NCI-H2029 (cell line): ENCODE data around the gene NOS3.

ENCODE experiments used
- DNase-seq: peaks from one replicate; lab custom pipeline; 2025; lab: John Stamatoyannopoulos, UW

NOS3 gene

DNA sequence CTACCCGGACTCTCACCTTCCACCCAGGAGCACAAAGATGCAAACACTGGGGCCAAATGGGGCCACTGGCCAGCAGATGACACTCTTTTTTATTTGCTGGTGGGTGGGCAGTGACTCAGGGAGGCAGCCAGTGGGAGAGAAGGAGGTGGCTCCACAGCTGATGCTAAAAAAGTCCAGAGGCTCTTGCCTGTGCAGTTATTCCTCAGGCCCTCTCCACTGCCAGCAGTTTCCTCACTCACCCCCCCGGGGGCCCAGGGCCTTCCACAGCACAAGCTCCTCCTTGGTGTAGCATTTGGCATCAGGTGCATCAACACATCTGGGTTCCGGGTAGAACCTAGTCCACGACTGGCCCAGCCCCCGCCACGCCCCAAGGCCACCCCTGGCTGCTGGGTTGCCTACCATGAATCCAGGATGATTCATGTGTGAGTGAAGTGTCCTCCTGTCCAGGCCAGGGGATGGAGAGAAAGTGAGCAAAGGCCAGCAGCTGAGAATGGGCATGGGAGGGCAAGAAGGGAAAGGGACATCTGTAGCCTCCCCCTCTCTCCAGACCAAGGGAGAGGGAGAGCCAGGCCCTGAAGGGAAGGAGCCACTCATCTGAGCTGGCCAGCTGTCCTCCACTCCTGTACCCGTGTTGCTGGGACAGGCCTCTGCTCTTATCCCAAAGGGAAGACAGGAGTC lies 11.0 kb upstream of the NOS3 start:
- no peak for DNase-seq

DNA sequence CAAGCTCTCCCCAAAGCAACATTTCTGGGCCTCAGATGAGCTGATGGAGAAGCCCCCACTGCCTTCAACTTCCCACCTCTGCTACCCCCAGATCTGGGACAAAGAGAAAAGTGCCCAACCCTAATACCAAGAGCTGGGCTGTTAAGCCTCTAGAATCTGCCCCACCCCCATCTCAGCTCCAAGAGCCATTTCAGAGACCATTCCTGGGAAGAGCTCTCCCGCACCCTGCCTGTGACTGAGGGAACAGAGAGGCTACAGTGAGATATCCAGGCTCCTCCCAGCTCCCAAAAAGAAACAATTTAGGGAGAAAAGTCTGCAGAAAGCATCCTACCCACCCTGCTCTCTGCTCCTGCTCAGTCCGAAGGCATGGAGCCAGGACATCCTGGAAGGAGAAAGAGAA lies 10.2 kb upstream of the NOS3 start:
- DNase-seq: no peak

DNA sequence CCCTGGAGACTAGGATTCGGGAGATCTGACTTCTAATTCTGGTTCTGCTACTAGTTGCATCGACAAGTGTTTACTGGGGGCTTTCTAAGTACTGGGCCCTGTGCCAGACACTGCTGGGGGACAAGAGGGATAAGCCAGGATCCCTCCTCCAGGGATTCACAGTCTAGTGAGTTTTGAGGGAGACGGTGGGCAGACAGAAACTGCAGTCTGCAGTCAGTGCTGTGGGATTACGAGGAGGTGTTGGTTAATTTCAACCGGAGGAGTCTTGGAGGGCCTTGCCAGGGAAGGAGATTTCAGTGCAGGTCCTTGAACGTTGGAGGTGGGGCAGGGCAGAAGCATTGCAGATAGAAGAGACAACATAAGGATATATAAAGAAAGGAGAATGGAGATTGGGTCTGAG lies 9.2 kb upstream of the NOS3 start:
- no peak for DNase-seq

DNA sequence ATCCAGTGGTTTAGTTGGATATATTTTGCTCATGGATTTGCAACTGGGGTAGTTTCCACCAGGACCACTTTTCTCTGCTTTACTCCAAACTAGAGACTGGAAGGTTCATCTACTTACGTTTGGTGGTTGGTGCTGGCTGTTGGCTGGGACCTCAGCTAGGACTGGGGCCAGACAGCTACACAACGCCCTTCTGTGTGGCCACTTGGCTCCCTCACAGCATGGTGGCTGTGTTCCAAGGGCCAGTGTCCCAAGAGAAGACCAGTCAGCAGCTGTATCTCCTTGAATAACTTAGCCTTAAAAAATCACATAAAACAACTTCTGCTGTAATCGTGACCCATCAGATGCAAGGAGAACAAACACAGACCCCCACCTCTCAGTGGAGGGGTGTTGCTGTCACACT lies 8.5 kb upstream of the NOS3 start:
- no peak for DNase-seq

DNA sequence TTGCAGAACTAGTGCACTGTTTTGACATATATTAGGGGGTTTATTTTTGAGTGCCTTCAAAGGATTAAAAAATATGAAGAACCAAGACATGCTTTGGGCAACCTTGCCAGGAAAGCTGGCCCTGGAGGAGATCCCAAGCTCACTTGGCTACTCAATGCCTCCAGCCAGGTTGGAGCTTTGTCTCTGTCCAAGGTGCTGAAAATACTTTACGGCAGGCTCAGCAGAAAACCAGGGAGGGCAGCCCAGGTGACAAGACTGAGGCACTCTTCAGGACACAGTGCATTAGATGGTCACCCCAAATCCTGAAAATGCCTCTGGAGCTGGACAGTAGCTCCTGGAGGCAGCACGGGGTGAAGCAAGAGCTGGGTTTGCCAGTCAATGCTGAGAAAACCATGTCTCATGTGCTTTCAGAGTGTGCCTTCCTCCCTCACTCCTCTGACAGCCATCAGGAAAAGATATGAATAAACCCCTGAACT lies 6.9 kb upstream of the NOS3 start:
- no peak for DNase-seq

DNA sequence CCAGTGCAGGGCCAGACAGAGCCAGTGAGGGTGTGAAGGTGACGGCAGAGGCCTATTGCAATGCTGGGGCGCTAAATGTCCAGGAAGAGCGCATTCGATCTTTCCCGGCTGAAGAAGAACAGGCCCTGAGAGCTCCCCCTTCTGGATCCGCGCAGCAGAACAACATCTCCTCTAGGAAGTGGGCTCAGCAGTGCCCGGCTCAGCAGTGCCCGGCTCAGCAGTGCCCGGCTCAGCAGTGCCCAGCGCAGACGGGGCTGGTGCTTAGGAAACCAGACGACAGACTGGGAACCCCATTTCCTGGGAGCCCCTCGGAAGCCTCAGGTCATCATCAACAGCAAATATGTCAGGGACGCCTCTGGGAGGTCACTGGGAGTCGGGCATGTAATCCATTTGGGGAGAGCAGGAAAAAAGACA lies 4.7 kb upstream of the NOS3 start:
- DNase-seq: peak; percentile 70

DNA sequence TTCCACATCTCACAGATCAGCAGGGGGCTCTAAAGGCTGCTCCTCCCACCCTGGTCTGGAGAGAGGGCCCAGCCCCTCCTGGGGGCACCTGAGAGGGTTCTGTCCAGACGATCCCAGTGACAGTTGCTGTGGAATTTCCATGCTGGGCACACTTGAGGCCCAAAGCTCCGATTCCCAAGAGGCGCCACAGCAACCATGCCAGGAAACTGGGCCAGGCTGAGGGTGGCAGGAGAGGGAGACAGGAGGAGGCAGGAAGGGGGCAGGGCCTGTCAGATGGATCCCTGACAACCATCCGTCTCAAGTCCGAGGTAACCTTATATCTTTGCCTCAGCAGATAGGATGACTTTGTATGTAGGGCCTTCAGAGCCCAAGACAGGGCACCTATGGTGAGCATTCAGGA lies 4.3 kb upstream of the NOS3 start:
- no peak for DNase-seq

DNA sequence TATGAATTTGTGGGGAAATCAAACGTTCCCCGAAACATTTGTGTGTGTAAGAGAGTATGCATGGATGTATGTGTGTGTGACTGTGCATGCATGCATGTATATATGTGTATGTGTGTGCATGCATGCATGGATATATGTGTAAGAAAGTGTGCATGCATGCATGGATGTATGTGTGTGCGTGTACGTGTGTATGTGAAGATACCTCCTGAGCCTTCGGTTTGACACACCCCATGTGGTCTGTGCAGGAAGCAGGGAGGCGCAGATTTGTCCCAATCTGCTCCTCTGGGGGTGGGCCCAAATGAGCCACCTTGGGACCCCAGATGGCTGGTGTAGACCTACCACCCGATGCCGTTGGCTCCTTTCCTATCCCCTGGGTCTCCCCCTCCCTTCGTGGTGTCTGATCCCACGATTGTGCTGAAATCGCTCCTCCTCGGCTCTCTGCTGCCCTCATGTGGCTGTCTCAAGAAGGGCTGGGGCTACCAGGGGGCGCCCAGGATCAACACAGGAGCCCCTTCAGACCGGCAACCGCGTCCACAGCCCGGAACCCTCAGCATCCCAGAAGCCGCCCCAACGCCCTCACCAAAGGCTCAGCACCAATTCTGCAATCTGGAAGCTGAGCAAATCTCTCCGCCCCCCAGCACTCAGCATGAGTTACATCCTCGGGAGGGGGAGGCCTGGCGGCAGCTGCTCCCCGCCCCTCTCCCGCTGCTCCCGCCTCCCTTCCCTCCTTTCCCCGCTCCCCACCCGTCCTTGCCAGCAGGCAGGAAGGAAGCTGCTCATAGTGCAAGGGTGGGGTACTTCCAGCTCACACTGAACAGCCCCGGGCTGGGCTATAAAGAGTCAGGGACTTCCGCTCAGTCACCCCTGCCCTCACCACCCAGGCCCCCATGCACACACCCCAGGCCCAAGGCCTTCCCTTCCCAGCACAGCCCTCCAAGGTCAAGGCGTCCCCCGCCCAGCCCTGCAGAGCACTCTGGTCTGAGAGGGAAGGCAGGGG lies 2.3 kb upstream of the NOS3 start:
- peak; percentile 34 for DNase-seq

DNA sequence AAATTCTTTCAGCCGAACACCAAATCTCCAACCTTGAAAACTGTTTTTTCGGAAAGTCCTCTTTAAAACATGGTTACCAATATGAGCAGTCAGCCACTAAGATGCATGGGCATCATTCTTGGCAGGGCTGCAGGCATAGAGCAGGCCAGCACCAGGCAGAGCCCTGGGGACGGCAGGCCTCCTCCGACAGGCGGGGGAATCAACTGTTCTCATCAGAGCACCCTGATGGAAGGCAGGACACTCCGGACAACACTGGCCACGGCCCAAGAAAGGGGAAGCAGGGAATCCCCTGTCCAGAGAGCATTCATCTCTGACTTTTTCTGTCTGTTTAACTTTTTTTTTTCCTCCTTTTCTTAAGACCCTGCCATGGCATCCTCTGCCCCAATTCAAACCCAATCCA lies 1.4 kb upstream of the NOS3 start:
- no peak for DNase-seq

DNA sequence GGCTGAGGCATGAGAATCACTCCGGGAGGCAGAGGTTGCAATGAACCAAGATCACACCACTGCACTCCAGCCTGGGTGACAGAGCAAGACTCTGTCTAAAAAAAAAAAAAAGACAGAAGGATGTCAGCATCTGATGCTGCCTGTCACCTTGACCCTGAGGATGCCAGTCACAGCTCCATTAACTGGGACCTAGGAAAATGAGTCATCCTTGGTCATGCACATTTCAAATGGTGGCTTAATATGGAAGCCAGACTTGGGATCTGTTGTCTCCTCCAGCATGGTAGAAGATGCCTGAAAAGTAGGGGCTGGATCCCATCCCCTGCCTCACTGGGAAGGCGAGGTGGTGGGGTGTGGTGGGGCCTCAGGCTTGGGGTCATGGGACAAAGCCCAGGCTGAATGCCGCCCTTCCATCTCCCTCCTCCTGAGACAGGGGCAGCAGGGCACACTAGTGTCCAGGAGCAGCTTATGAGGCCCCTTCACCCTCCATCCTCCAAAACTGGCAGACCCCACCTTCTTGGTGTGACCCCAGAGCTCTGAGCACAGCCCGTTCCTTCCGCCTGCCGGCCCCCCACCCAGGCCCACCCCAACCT lies 1.3 kb downstream of the NOS3 start:
- no peak for DNase-seq

DNA sequence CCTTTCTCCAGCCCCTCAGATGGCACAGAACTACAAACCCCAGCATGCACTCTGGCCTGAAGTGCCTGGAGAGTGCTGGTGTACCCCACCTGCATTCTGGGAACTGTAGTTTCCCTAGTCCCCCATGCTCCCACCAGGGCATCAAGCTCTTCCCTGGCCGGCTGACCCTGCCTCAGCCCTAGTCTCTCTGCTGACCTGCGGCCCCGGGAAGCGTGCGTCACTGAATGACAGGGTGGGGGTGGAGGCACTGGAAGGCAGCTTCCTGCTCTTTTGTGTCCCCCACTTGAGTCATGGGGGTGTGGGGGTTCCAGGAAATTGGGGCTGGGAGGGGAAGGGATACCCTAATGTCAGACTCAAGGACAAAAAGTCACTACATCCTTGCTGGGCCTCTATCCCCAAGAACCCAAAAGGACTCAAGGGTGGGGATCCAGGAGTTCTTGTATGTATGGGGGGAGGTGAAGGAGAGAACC lies 2.1 kb downstream of the NOS3 start:
- no peak for DNase-seq

DNA sequence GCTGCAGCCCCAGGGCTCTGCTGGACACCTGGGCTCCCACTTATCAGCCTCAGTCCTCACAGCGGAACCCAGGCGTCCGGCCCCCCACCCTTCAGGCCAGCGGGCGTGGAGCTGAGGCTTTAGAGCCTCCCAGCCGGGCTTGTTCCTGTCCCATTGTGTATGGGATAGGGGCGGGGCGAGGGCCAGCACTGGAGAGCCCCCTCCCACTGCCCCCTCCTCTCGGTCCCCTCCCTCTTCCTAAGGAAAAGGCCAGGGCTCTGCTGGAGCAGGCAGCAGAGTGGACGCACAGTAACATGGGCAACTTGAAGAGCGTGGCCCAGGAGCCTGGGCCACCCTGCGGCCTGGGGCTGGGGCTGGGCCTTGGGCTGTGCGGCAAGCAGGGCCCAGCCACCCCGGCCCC lies 2.7 kb downstream of the NOS3 start:
- DNase-seq: no peak

DNA sequence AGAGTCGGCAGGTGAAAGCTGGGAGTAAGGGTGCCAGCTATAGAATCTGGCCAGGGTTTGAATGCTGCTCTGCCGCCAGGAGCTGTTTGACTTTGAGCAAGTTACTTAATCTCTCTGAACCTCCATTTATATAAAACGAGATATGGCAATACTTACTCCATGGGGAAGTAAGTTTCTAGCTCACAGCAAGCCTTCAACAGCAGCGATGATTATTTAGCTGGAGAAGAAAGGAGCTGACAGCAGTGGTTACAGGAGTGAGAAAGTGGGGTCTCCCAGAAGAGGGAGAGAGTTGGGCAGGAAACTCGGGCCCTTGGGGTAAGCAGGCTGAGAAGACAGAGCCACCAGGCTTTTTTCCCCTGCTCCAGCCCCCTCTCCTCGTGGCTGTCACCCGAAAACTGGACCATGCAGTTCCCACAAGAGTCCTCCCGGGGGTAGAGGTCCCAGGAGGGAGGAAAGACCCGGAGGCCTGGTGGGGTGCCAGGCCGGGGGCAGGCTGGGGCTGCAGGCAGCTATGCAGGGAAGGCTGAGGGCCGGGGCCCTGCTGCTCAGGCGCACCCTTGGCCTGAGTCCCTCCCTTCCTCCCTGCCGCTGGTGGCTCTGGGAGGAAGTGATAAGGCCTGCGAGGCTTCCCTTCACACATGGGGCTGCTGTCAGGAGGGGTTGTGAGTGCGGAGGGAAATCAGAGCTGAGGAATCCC lies 3.5 kb downstream of the NOS3 start:
- DNase-seq: no peak

DNA sequence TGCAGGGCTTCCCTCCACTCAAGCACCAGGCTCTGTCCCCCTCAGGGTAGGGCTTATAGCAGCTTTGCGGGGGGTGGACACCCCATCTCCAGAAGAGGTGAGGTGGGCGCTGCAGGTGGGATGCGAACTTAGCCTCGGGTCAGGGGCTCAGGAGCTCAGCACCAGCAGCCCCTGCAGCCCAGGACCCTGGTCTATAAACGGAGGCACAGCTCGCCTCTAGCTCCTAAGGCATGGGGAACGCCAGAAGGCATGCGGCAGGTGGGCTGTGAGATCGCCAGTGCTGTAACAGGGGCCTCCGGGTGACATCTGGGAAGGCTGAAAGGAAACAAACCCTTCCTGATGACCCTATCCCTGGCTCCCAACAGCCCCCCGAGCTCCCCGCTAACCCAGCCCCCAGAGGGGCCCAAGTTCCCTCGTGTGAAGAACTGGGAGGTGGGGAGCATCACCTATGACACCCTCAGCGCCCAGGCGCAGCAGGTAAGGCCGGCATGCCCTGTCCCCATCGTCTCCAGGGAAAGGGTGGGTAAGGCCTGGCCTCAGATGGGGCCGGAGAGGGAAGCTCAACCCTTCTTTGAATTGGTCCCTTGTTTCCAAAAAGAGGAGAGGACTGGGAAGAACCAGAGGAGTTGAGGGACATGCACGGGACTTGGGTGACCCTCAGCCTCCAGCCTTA lies 4.2 kb downstream of the NOS3 start:
- no peak for DNase-seq

DNA sequence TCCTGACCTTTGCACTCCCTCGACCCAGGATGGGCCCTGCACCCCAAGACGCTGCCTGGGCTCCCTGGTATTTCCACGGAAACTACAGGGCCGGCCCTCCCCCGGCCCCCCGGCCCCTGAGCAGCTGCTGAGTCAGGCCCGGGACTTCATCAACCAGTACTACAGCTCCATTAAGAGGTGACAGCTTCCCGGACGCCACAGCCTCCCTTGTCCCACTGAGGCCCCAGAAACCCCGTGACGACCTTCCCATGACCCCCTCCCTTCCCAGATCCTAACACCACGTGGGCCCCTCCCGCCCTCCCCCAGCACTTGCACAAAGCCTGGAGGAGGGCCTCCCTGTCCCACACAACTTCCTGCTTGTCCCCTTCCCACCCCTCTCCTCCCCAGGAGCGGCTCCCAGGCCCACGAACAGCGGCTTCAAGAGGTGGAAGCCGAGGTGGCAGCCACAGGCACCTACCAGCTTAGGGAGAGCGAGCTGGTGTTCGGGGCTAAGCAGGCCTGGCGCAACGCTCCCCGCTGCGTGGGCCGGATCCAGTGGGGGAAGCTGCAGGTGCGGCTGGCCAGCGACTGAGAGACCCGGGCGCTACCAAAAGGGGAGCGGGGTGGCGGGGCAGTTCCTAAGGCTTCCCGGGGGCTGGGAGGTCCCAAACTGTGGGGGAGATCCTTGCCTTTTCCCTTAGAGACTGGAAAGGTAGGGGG lies 5.7 kb downstream of the NOS3 start:
- DNase-seq: no peak

DNA sequence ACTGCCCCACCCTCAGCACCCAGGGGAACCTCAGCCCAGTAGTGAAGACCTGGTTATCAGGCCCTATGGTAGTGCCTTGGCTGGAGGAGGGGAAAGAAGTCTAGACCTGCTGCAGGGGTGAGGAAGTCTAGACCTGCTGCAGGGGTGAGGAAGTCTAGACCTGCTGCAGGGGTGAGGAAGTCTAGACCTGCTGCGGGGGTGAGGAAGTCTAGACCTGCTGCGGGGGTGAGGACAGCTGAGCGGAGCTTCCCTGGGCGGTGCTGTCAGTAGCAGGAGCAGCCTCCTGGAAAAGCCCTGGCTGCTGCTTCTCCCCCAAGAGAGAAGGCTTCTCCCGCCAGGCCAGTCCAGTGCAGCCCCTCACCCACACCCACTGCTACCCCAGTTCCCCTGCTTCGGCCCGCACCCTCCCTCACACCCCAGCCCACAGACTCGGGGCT lies 6.3 kb downstream of the NOS3 start:
- no peak for DNase-seq

DNA sequence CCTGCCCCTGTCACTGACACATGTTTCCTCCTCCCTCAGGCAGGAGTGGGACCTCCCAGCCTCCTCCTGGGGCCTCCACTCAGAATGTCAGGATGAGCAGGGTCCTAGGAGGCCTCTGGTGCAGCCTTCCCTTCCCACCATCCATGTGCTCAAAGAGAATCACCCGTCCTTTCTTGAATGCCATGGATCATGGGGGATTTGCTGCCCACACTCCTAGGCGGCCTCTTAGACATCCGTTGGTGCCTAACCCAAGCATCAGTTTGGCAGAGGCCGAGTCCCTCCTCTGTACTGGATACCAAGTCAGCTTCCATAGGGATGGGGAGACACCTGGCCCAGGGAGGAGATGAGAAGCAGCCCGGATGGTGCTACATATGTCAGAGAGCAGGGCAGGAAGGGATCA lies 7.0 kb downstream of the NOS3 start:
- DNase-seq: no peak

DNA sequence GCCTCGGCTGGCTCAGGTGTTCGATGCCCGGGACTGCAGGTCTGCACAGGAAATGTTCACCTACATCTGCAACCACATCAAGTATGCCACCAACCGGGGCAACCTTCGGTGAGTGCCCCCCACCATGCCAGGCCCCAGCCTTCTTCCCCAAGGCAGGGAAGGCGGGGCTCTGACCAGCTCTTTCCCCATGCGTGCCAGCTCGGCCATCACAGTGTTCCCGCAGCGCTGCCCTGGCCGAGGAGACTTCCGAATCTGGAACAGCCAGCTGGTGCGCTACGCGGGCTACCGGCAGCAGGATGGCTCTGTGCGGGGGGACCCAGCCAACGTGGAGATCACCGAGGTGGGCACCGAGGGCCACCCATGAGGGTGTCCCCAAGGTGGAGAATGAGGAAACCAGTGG lies 7.5 kb downstream of the NOS3 start:
- DNase-seq: no peak

DNA sequence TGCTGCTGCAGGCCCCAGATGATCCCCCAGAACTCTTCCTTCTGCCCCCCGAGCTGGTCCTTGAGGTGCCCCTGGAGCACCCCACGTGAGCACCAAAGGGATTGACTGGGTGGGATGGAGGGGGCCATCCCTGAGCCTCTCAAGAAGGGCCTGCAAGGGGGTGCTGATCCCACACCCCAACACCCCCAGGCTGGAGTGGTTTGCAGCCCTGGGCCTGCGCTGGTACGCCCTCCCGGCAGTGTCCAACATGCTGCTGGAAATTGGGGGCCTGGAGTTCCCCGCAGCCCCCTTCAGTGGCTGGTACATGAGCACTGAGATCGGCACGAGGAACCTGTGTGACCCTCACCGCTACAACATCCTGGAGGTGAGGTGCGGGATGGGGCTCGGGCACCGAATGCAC lies 8.2 kb downstream of the NOS3 start:
- DNase-seq: no peak

DNA sequence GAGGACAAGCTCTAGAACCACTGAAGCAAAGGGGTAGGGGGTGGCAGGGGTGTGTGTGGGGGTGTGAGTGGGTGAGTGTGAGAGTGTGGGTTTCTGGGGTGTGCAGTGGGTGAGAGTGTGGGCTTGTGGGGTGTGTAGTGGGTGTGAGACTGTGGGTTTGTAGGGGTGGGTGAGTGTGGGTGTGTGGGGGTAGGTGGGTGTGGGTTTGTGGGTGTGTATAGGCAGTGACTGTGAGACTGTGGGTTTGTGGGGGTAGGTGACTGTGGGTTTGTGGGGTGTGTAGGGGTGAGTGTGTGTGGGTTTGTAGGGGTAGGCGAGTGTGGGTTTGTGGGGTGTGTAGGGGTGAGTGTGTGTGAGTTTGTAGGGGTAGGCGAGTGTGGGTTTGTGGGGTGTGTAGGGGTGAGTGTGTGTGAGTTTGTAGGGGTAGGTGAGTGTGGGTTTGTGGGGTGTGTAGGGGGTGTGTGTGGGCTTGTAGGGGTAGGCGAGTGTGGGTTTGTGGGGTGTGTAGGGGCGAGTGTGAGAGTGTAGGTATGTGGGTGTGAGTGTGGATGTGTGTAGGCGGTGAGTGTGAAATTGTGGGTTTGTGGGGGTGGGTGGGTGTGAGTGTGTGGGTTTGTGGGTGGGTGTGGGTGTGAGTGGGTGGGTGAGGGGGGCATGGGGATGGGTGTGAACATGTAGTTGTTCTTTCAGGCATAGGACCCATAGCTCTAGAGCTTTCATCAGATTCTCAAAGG lies 8.8 kb downstream of the NOS3 start:
- no peak for DNase-seq
